GM23338 (cell line): Measurements from ENCODE around the gene KCNQ5. TPM values are rescaled to one million over a fixed set of nuclear protein-coding genes. Genes with fewer than 3 reads are reported as not detected.
A peak's percentile ranks its signal among the peaks of the same experiment; 100 is the strongest.

Experiments
- ATAC-seq: fragments of 200-7000 bp; cut with Tn5 transposase; 3 replicates; pipeline ENCODE4 v1.9.1; 2020
- DNase-seq: peaks from one replicate; pipeline ENCODE4 v3.0.0-alpha.2; 2015; ENCODE audit warnings: low spot score
- H2AFZ ChIP-seq: fragments of 200-600 bp; sonication (generic); 2 replicates; pipeline ENCODE4 v1.8.0; 2016; ENCODE audit warnings: antibody characterized with exemption, mild to moderate bottlenecking, moderate library complexity
- H3F3A ChIP-seq: fragments of 200-600 bp; sonication (generic); replicated peaks from 2 replicates; pipeline ENCODE4 v1.8.0; 2017; ENCODE audit warnings: antibody characterized with exemption, mixed run types, low read depth
- H3K27ac ChIP-seq: fragments of 200-600 bp; sonication (generic); 2 replicates; pipeline ENCODE4 v1.6.1; 2016; ENCODE audit warnings: low read depth
- H3K27me3 ChIP-seq: fragments of 200-600 bp; sonication (generic); 2 replicates; pipeline ENCODE4 v1.8.0; 2016; ENCODE audit warnings: mild to moderate bottlenecking, mixed run types, moderate library complexity; ENCODE audit not compliant: insufficient read depth
- H3K36me3 ChIP-seq: fragments of 200-600 bp; sonication (generic); 2 replicates; pipeline ENCODE4 v1.8.0; 2016; ENCODE audit warnings: mild to moderate bottlenecking; ENCODE audit not compliant: insufficient read depth
- H3K4me1 ChIP-seq: fragments of 200-600 bp; sonication (generic); 2 replicates; pipeline ENCODE4 v1.8.0; 2016; ENCODE audit warnings: mild to moderate bottlenecking, moderate library complexity; ENCODE audit not compliant: insufficient read depth
- H3K4me2 ChIP-seq: fragments of 200-600 bp; sonication (generic); 2 replicates; pipeline ENCODE4 v1.7.1; 2017; ENCODE audit warnings: mixed run types
- H3K4me3 ChIP-seq: fragments of 200-600 bp; sonication (generic); 2 replicates; pipeline ENCODE4 v1.6.1; 2016; ENCODE audit warnings: mixed run types
- H3K79me2 ChIP-seq: fragments of 200-600 bp; sonication (generic); replicated peaks from 2 replicates; pipeline ENCODE4 v1.8.0; 2017; ENCODE audit warnings: mild to moderate bottlenecking; ENCODE audit not compliant: insufficient read depth
- H3K9me2 ChIP-seq: fragments of 200-600 bp; sonication (generic); 2 replicates; pipeline ENCODE4 v1.8.0; 2017; ENCODE audit not compliant: insufficient read depth
- H4K20me1 ChIP-seq: fragments of 200-600 bp; sonication (generic); replicated peaks from 2 replicates; pipeline ENCODE4 v1.8.0; 2017; ENCODE audit warnings: mild to moderate bottlenecking; ENCODE audit not compliant: insufficient read depth
- H3K27ac Mint-ChIP-seq: 2 replicates; pipeline ENCODE4 v1.8.0; 2020; ENCODE audit warnings: inconsistent platforms, mild to moderate bottlenecking, moderate library complexity, mixed read lengths
- H3K27me3 Mint-ChIP-seq: 3 replicates; pipeline ENCODE4 v1.8.0; 2022; ENCODE audit warnings: low read depth, mild to moderate bottlenecking, moderate library complexity, mixed read lengths, inconsistent platforms; ENCODE audit not compliant: insufficient read depth, poor library complexity
- H3K36me3 Mint-ChIP-seq: 3 replicates; pipeline ENCODE4 v1.8.0; 2021; ENCODE audit warnings: low read depth, mild to moderate bottlenecking, inconsistent platforms, moderate library complexity, mixed read lengths
- H3K4me1 Mint-ChIP-seq: 3 replicates; pipeline ENCODE4 v1.8.0; 2020; ENCODE audit warnings: mild to moderate bottlenecking, inconsistent platforms, mixed read lengths
- H3K4me3 Mint-ChIP-seq: 3 replicates; pipeline ENCODE4 v1.8.0; 2021; ENCODE audit warnings: moderate library complexity, mild to moderate bottlenecking, inconsistent platforms, mixed read lengths
- H3K9me3 Mint-ChIP-seq: 3 replicates; pipeline ENCODE4 v1.8.0; 2020; ENCODE audit warnings: moderate library complexity, mild to moderate bottlenecking, inconsistent platforms, mixed read lengths
- POLR2AphosphoS5 ChIP-seq: IDR thresholded peaks from 2 replicates; pipeline ENCODE4 v1.6.1; 2016; ENCODE audit warnings: antibody characterized with exemption, low read depth
- polyA plus RNA-seq: library from polyadenylated mRNA; unstranded; fragments of >200 nt; fragmentation: Nextera tagmentation; extraction: Ambion mirVana; gene quantifications from 2 replicates; pipeline ENCODE4 v1.2.1, GENCODE V29; 2016
- total RNA-seq: library from RNA; depleted of rRNA; stranded (reverse); fragments of >200 nt; shearing (Covaris generic); gene quantifications from 2 replicates; pipeline ENCODE4 v1.2.3, GENCODE V29; 2014
- TF ChIP-seq, protein P1 (sequence below): fragments of 250-450 bp; sonication (Bioruptor Pico); IDR thresholded peaks from 2 replicates; pipeline ENCODE4 v1.5.0; 2020; ENCODE audit warnings: mild to moderate bottlenecking, moderate library complexity
- TF ChIP-seq, protein P2 (sequence below), 2 experiments: fragments of 200-600 bp in 1 of 2; sonication (generic) in 1 of 2; conservative IDR thresholded peaks; 2 replicates each; pipeline versions ENCODE4 v1.5.1 to v1.6.1; 2016 to 2017; ENCODE audit warnings: antibody characterized with exemption in 2 of 2, low read depth in 2 of 2, mild to moderate bottlenecking in 2 of 2, moderate library complexity in 1 of 2

The KCNQ5 gene
- total and polyA plus RNA-seq, 2 experiments from 2014 or later, result 0.68 to 0.87 TPM

DNA sequence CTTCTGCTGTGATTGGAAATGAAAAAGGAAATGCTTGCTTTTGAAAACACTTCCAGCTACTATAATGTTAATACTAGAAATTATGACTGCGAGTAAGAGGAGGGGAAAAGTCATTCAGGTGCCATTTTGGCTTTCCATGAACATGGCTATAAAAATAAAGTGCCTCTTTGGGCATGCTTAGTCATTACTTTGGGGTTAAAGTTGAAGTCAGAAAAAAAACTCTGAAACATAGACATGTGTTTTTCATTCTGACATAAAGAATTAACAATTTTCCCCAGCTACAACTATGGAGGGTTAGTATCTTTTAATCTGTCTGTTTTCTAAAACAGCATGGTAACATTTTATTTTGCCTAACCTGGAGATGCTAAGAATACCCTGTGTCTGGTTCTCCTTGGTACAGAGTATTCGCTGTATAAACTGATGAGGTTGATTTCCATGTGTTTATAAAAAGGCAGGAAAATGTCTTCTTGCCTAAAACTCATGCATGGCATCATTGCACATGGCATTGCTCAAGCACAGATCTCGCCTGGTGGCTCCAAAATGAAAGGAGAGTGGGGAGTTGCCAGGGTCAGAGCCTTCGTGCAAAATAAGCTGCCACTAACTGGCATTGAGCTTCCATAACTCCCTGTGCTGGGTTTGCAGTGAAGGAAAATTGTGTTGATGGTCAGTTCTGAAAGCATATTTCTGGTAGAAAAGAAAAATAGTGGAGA lies 188.9 kb downstream of the KCNQ5 start (continued):
- TF ChIP-seq, protein P1, sequence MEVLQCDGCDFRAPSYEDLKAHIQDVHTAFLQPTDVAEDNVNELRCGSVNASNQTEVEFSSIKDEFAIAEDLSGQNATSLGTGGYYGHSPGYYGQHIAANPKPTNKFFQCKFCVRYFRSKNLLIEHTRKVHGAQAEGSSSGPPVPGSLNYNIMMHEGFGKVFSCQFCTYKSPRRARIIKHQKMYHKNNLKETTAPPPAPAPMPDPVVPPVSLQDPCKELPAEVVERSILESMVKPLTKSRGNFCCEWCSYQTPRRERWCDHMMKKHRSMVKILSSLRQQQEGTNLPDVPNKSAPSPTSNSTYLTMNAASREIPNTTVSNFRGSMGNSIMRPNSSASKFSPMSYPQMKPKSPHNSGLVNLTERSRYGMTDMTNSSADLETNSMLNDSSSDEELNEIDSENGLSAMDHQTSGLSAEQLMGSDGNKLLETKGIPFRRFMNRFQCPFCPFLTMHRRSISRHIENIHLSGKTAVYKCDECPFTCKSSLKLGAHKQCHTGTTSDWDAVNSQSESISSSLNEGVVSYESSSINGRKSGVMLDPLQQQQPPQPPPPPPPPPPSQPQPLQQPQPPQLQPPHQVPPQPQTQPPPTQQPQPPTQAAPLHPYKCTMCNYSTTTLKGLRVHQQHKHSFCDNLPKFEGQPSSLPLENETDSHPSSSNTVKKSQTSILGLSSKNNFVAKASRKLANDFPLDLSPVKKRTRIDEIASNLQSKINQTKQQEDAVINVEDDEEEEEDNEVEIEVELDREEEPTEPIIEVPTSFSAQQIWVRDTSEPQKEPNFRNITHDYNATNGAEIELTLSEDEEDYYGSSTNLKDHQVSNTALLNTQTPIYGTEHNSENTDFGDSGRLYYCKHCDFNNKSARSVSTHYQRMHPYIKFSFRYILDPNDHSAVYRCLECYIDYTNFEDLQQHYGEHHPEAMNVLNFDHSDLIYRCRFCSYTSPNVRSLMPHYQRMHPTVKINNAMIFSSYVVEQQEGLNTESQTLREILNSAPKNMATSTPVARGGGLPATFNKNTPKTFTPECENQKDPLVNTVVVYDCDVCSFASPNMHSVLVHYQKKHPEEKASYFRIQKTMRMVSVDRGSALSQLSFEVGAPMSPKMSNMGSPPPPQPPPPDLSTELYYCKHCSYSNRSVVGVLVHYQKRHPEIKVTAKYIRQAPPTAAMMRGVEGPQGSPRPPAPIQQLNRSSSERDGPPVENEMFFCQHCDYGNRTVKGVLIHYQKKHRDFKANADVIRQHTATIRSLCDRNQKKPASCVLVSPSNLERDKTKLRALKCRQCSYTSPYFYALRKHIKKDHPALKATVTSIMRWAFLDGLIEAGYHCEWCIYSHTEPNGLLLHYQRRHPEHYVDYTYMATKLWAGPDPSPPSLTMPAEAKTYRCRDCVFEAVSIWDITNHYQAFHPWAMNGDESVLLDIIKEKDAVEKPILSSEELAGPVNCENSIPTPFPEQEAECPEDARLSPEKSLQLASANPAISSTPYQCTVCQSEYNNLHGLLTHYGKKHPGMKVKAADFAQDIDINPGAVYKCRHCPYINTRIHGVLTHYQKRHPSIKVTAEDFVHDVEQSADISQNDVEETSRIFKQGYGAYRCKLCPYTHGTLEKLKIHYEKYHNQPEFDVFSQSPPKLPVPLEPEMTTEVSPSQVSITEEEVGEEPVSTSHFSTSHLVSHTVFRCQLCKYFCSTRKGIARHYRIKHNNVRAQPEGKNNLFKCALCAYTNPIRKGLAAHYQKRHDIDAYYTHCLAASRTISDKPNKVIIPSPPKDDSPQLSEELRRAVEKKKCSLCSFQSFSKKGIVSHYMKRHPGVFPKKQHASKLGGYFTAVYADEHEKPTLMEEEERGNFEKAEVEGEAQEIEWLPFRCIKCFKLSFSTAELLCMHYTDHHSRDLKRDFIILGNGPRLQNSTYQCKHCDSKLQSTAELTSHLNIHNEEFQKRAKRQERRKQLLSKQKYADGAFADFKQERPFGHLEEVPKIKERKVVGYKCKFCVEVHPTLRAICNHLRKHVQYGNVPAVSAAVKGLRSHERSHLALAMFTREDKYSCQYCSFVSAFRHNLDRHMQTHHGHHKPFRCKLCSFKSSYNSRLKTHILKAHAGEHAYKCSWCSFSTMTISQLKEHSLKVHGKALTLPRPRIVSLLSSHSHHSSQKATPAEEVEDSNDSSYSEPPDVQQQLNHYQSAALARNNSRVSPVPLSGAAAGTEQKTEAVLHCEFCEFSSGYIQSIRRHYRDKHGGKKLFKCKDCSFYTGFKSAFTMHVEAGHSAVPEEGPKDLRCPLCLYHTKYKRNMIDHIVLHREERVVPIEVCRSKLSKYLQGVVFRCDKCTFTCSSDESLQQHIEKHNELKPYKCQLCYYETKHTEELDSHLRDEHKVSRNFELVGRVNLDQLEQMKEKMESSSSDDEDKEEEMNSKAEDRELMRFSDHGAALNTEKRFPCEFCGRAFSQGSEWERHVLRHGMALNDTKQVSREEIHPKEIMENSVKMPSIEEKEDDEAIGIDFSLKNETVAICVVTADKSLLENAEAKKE (CRISPR knock-in tag), result no peak
- TF ChIP-seq, protein P2, sequence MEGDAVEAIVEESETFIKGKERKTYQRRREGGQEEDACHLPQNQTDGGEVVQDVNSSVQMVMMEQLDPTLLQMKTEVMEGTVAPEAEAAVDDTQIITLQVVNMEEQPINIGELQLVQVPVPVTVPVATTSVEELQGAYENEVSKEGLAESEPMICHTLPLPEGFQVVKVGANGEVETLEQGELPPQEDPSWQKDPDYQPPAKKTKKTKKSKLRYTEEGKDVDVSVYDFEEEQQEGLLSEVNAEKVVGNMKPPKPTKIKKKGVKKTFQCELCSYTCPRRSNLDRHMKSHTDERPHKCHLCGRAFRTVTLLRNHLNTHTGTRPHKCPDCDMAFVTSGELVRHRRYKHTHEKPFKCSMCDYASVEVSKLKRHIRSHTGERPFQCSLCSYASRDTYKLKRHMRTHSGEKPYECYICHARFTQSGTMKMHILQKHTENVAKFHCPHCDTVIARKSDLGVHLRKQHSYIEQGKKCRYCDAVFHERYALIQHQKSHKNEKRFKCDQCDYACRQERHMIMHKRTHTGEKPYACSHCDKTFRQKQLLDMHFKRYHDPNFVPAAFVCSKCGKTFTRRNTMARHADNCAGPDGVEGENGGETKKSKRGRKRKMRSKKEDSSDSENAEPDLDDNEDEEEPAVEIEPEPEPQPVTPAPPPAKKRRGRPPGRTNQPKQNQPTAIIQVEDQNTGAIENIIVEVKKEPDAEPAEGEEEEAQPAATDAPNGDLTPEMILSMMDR (conservative IDR thresholded peaks at IDR 0.05; ENCODE audit: low read depth in 2 of 2), result no peak
- TF ChIP-seq POLR2AphosphoS5, result no peak

DNA sequence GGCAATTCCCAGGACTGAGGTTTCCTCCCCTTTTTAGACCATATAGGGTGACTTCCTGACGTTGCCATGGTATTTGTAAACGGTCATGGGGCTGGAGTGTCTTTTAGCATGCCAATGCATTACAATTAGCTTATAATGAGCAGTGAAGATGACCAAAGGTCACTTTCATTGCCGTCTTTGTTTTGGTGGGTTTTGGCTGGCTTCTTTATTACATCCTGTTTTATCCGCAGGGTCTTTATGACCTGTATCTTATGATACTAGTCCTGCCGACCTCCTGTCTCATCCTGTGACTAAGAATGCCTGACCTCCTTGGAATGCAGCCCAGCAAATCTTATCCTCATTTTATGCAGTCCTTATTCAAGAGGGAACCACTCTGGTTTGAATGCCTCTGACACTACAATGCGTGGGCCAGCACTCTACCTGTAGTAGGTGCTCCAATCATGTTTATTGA lies 190.1 kb downstream of the KCNQ5 start:
- Mint-ChIP-seq H3K36me3 (no peaks in the 10 kb centered on the region), H3K9me3 (no peaks in the 10 kb centered on the region), H3K27me3 (peaks cover 2% of the 10 kb centered on the region), H3K27ac (peak overlapping the region; percentile 86), H3K4me1 (peaks cover 13% of the 10 kb centered on the region), H3K4me3 (no peak overlapping the region)
- ATAC-seq (peak; percentile 91), DNase-seq (peak; percentile 64)
- H3K4me2 ChIP-seq, result peak overlapping the region; percentile 52; the same call in 1 of the 2 replicates
- H4K20me1 ChIP-seq, result no peaks in the 10 kb centered on the region
- H3F3A ChIP-seq, result no peaks in the 10 kb centered on the region
- H3K27ac ChIP-seq, result peak overlapping the region; percentile 72; the same call in 1 of the 2 replicates
- no peak overlapping the region for H2AFZ ChIP-seq
- no peaks in the 10 kb centered on the region for H3K79me2 ChIP-seq
- H3K27me3 ChIP-seq, result no peaks in the 10 kb centered on the region
- peak overlapping the region; percentile 6; the same call in 1 of the 2 replicates for H3K4me3 ChIP-seq
- no peaks in the 10 kb centered on the region for H3K9me2 ChIP-seq
- H3K36me3 ChIP-seq, result no peaks in the 10 kb centered on the region
- peaks cover 10% of the 10 kb centered on the region for H3K4me1 ChIP-seq
- TF ChIP-seq, protein P2 (conservative IDR thresholded peaks at IDR 0.05; ENCODE audit: low read depth in 2 of 2), result peak in 1 of 2 experiments; percentile 28; a peak in 2 of 4 replicates
- no peak for TF ChIP-seq POLR2AphosphoS5
